ENCODE data around the gene GDF15. TPM values are rescaled to one million over a fixed set of nuclear protein-coding genes. Genes with fewer than 3 reads are reported as not detected.
A peak's percentile ranks its signal among the peaks of the same experiment; 100 is the strongest.

Gene GDF15
- total and polyA plus RNA-seq, 2 experiments from 2014 or later = 12.6 to 19.8 TPM

DNA sequence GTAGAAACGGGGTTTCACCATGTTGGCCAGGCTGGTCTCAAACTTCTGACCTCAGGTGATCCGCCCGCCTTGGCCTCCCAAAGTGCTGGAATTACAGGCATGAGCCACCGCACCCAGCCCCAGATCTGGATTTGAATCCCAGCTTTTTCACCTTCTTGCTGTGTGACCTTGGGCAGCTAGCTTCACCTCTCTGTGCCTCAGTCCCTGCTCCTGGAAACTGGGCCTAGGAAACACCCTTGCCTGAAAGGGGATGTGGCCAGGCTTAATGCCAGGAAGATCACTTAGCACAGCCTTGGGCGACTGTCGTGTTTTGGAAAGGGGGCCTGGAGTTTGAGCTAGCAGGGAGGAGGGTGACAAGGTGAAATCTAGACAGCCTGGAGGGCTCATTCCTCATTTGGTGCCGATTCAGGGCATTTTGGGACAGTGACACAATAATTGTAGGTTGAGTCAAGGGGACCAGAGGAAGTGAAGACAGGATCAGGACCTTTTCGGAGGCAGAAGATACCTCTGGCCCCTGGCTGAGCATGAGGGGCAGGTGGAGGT is 43.8 kb upstream of the GDF15 start (continued):
- no peak for TF ChIP-seq EZH2phosphoT487 (IDR thresholded peaks at IDR 0.05; ENCODE audit: unreplicated experiment)

DNA sequence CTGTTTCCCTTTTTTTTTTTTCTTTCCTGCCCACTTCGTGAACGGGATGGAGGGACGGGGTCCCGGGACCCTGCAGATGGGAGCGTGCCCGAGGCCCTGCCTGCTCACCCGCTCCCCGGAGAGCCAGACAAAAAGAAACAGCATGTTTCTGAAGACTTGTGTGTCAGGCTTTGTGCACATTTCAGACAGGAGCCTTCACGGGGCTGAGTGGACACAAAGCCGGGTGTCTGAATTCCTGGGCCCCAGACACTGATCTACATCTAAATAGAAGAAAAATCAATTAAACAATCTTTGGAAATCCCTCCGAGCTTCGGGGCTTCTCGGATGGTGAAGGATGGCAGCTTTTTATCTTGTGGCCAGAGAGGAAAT is 41.4 kb upstream of the GDF15 start:
- H3K4me2 ChIP-seq = no peak overlapping the region
- H3K27ac ChIP-seq (ENCODE audit: low read depth) = peak overlapping the region; percentile 41; the same call in 1 of the 2 replicates
- peaks cover 24% of the 10 kb centered on the region for H3K27me3 Mint-ChIP-seq (ENCODE audit: insufficient read depth, low read depth, poor library complexity)
- H4K20me1 ChIP-seq (replicated peaks; ENCODE audit: insufficient read depth) = no peaks in the 10 kb centered on the region
- DNase-seq (ENCODE audit: low spot score) (no peak), ATAC-seq (no peak)
- H3K27ac Mint-ChIP-seq = peak overlapping the region; percentile 86
- no peak overlapping the region for H3K4me3 ChIP-seq
- H3K9me3 Mint-ChIP-seq = peaks cover 3% of the 10 kb centered on the region; the same call in 1 of the 3 replicates
- H3K9me2 ChIP-seq (ENCODE audit: insufficient read depth) = no peaks in the 10 kb centered on the region
- no peaks in the 10 kb centered on the region for H3K36me3 ChIP-seq (ENCODE audit: insufficient read depth)
- H3K36me3 Mint-ChIP-seq (ENCODE audit: low read depth) = peaks cover 39% of the 10 kb centered on the region
- no peak overlapping the region for H3K4me3 Mint-ChIP-seq
- no peaks in the 10 kb centered on the region; the same call in 1 of the 2 replicates for H3K79me2 ChIP-seq (replicated peaks; ENCODE audit: insufficient read depth)
- H3K4me1 ChIP-seq (ENCODE audit: insufficient read depth) = peaks cover 31% of the 10 kb centered on the region
- H2AFZ ChIP-seq = no peak overlapping the region
- peaks cover 28% of the 10 kb centered on the region for H3F3A ChIP-seq (replicated peaks; ENCODE audit: low read depth)
- TF ChIP-seq POLR2AphosphoS5 (IDR thresholded peaks at IDR 0.05; ENCODE audit: low read depth) (no peak), EZH2 (IDR thresholded peaks at IDR 0.05; ENCODE audit: low read depth, unreplicated experiment) (no peak), ZNF331 (CRISPR knock-in tag; IDR thresholded peaks at IDR 0.05; ENCODE audit: low read depth) (no peak), CREB1 (CRISPR knock-in tag; IDR thresholded peaks at IDR 0.05; ENCODE audit: low read depth) (no peak), JUNB (IDR thresholded peaks at IDR 0.05; ENCODE audit: unreplicated experiment) (no peak), NANOG (IDR thresholded peaks at IDR 0.05; ENCODE audit: borderline replicate concordance) (no peak), ZNF114 (CRISPR knock-in tag; IDR thresholded peaks at IDR 0.05) (no peak), EZH2phosphoT487 (IDR thresholded peaks at IDR 0.05; ENCODE audit: unreplicated experiment) (no peak)
- TF ChIP-seq, protein P1, sequence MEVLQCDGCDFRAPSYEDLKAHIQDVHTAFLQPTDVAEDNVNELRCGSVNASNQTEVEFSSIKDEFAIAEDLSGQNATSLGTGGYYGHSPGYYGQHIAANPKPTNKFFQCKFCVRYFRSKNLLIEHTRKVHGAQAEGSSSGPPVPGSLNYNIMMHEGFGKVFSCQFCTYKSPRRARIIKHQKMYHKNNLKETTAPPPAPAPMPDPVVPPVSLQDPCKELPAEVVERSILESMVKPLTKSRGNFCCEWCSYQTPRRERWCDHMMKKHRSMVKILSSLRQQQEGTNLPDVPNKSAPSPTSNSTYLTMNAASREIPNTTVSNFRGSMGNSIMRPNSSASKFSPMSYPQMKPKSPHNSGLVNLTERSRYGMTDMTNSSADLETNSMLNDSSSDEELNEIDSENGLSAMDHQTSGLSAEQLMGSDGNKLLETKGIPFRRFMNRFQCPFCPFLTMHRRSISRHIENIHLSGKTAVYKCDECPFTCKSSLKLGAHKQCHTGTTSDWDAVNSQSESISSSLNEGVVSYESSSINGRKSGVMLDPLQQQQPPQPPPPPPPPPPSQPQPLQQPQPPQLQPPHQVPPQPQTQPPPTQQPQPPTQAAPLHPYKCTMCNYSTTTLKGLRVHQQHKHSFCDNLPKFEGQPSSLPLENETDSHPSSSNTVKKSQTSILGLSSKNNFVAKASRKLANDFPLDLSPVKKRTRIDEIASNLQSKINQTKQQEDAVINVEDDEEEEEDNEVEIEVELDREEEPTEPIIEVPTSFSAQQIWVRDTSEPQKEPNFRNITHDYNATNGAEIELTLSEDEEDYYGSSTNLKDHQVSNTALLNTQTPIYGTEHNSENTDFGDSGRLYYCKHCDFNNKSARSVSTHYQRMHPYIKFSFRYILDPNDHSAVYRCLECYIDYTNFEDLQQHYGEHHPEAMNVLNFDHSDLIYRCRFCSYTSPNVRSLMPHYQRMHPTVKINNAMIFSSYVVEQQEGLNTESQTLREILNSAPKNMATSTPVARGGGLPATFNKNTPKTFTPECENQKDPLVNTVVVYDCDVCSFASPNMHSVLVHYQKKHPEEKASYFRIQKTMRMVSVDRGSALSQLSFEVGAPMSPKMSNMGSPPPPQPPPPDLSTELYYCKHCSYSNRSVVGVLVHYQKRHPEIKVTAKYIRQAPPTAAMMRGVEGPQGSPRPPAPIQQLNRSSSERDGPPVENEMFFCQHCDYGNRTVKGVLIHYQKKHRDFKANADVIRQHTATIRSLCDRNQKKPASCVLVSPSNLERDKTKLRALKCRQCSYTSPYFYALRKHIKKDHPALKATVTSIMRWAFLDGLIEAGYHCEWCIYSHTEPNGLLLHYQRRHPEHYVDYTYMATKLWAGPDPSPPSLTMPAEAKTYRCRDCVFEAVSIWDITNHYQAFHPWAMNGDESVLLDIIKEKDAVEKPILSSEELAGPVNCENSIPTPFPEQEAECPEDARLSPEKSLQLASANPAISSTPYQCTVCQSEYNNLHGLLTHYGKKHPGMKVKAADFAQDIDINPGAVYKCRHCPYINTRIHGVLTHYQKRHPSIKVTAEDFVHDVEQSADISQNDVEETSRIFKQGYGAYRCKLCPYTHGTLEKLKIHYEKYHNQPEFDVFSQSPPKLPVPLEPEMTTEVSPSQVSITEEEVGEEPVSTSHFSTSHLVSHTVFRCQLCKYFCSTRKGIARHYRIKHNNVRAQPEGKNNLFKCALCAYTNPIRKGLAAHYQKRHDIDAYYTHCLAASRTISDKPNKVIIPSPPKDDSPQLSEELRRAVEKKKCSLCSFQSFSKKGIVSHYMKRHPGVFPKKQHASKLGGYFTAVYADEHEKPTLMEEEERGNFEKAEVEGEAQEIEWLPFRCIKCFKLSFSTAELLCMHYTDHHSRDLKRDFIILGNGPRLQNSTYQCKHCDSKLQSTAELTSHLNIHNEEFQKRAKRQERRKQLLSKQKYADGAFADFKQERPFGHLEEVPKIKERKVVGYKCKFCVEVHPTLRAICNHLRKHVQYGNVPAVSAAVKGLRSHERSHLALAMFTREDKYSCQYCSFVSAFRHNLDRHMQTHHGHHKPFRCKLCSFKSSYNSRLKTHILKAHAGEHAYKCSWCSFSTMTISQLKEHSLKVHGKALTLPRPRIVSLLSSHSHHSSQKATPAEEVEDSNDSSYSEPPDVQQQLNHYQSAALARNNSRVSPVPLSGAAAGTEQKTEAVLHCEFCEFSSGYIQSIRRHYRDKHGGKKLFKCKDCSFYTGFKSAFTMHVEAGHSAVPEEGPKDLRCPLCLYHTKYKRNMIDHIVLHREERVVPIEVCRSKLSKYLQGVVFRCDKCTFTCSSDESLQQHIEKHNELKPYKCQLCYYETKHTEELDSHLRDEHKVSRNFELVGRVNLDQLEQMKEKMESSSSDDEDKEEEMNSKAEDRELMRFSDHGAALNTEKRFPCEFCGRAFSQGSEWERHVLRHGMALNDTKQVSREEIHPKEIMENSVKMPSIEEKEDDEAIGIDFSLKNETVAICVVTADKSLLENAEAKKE (CRISPR knock-in tag; IDR thresholded peaks at IDR 0.05) = no peak
- TF ChIP-seq, protein P2, sequence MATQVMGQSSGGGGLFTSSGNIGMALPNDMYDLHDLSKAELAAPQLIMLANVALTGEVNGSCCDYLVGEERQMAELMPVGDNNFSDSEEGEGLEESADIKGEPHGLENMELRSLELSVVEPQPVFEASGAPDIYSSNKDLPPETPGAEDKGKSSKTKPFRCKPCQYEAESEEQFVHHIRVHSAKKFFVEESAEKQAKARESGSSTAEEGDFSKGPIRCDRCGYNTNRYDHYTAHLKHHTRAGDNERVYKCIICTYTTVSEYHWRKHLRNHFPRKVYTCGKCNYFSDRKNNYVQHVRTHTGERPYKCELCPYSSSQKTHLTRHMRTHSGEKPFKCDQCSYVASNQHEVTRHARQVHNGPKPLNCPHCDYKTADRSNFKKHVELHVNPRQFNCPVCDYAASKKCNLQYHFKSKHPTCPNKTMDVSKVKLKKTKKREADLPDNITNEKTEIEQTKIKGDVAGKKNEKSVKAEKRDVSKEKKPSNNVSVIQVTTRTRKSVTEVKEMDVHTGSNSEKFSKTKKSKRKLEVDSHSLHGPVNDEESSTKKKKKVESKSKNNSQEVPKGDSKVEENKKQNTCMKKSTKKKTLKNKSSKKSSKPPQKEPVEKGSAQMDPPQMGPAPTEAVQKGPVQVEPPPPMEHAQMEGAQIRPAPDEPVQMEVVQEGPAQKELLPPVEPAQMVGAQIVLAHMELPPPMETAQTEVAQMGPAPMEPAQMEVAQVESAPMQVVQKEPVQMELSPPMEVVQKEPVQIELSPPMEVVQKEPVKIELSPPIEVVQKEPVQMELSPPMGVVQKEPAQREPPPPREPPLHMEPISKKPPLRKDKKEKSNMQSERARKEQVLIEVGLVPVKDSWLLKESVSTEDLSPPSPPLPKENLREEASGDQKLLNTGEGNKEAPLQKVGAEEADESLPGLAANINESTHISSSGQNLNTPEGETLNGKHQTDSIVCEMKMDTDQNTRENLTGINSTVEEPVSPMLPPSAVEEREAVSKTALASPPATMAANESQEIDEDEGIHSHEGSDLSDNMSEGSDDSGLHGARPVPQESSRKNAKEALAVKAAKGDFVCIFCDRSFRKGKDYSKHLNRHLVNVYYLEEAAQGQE (IDR thresholded peaks at IDR 0.05; ENCODE audit: unreplicated experiment) = no peak
- TF ChIP-seq, protein P3, sequence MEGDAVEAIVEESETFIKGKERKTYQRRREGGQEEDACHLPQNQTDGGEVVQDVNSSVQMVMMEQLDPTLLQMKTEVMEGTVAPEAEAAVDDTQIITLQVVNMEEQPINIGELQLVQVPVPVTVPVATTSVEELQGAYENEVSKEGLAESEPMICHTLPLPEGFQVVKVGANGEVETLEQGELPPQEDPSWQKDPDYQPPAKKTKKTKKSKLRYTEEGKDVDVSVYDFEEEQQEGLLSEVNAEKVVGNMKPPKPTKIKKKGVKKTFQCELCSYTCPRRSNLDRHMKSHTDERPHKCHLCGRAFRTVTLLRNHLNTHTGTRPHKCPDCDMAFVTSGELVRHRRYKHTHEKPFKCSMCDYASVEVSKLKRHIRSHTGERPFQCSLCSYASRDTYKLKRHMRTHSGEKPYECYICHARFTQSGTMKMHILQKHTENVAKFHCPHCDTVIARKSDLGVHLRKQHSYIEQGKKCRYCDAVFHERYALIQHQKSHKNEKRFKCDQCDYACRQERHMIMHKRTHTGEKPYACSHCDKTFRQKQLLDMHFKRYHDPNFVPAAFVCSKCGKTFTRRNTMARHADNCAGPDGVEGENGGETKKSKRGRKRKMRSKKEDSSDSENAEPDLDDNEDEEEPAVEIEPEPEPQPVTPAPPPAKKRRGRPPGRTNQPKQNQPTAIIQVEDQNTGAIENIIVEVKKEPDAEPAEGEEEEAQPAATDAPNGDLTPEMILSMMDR (conservative IDR thresholded peaks at IDR 0.05; ENCODE audit: low read depth in 2 of 2) = no peak
- peaks cover 43% of the 10 kb centered on the region for H3K4me1 Mint-ChIP-seq
- H3K27me3 ChIP-seq (ENCODE audit: insufficient read depth) = no peaks in the 10 kb centered on the region

Data from GM23338 (cell line).